Right atrium auricular region (tissue), 2 donors: ENCODE results near the gene FRMPD4. TPM values are rescaled to one million over a fixed set of nuclear protein-coding genes. Genes with fewer than 3 reads are reported as not detected.

Experiments
- DNase-seq: peaks from one replicate; pipeline ENCODE4 v3.0.0-alpha.2; 2019; ENCODE audit warnings: low spot score
- H3K27ac ChIP-seq, 2 donors: fragments of 200-600 bp; sonication (generic); 1 replicate in 1 of 2; 2 replicates in 1 of 2; pipeline ENCODE4 v1.5.1; 2016 to 2019
- H3K27me3 ChIP-seq, 2 donors: fragments of 200-600 bp; sonication (generic); one replicate each; pipeline versions ENCODE4 v1.5.1 to v1.6.0; 2017 to 2019
- H3K36me3 ChIP-seq: fragments of 200-600 bp; sonication (generic); one replicate; pipeline ENCODE4 v1.5.1; 2016
- H3K4me1 ChIP-seq, 2 donors: fragments of 200-600 bp; sonication (generic); one replicate each; pipeline versions ENCODE4 v1.5.1 to v1.6.0; 2017 to 2019
- H3K4me3 ChIP-seq, 2 donors: fragments of 200-600 bp; sonication (generic); 1 replicate in 1 of 2; 2 replicates in 1 of 2; pipeline ENCODE4 v1.5.1; 2017 to 2019; ENCODE audit warnings: mild to moderate bottlenecking in 1 of 2, moderate library complexity in 1 of 2
- H3K9me3 ChIP-seq, 2 donors: fragments of 200-600 bp; sonication (generic); one replicate each; pipeline ENCODE4 v1.5.1; 2019
- total RNA-seq, 2 donors: library from RNA; depleted of rRNA; stranded (reverse); fragments of >200 nt; gene quantifications; one replicate each; pipeline ENCODE4 v1.1.0, GENCODE V29; 2016
- TF ChIP-seq, protein P1 (sequence below), 2 donors: fragments of 200-600 bp; sonication (generic); IDR thresholded peaks; one replicate each; pipeline ENCODE4 v1.5.1; 2019; ENCODE audit warnings: antibody characterized with exemption in 2 of 2

Gene FRMPD4
- total RNA-seq, 2 donors from 2014 or later = 1.2 to 1.3 TPM

DNA sequence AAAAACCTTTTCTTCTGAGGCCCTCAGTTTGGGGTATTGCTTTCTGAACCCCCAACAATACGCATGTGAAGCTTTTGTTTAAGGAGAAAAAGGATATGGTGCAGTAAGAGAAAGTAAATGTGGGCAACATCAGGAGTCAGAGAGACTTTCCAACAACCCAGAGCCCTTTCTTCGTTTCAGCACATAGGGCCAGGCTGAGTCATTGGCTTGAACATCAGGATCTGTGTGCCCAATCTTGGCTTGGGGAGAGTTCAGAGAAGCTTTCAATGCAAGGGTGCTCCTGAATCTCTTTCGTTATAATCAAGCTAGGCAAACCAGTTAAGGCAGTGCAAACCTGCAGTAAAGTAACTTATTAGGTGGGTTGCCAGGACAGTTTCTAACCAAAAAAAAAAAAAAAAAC is 191.2 kb downstream of the FRMPD4 start:
- no peaks in the 10 kb centered on the region for H3K4me1 ChIP-seq
- no peak overlapping the region for H3K4me3 ChIP-seq
- H3K36me3 ChIP-seq = no peaks in the 10 kb centered on the region
- TF ChIP-seq, protein P1, sequence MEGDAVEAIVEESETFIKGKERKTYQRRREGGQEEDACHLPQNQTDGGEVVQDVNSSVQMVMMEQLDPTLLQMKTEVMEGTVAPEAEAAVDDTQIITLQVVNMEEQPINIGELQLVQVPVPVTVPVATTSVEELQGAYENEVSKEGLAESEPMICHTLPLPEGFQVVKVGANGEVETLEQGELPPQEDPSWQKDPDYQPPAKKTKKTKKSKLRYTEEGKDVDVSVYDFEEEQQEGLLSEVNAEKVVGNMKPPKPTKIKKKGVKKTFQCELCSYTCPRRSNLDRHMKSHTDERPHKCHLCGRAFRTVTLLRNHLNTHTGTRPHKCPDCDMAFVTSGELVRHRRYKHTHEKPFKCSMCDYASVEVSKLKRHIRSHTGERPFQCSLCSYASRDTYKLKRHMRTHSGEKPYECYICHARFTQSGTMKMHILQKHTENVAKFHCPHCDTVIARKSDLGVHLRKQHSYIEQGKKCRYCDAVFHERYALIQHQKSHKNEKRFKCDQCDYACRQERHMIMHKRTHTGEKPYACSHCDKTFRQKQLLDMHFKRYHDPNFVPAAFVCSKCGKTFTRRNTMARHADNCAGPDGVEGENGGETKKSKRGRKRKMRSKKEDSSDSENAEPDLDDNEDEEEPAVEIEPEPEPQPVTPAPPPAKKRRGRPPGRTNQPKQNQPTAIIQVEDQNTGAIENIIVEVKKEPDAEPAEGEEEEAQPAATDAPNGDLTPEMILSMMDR (IDR thresholded peaks at IDR 0.05) = no peak
- H3K9me3 ChIP-seq = no peaks in the 10 kb centered on the region
- H3K27ac ChIP-seq = no peak overlapping the region
- H3K27me3 ChIP-seq = no peaks in the 10 kb centered on the region
- no peak for DNase-seq

- TF ChIP-seq, protein P1 (IDR thresholded peaks at IDR 0.05) = no peak
- H3K4me3 ChIP-seq = no peak overlapping the region
- DNase-seq = no peak
These were observed 192.6 kb downstream of the FRMPD4 start for GRCh38 chrX:12330841-12331240.

DNA sequence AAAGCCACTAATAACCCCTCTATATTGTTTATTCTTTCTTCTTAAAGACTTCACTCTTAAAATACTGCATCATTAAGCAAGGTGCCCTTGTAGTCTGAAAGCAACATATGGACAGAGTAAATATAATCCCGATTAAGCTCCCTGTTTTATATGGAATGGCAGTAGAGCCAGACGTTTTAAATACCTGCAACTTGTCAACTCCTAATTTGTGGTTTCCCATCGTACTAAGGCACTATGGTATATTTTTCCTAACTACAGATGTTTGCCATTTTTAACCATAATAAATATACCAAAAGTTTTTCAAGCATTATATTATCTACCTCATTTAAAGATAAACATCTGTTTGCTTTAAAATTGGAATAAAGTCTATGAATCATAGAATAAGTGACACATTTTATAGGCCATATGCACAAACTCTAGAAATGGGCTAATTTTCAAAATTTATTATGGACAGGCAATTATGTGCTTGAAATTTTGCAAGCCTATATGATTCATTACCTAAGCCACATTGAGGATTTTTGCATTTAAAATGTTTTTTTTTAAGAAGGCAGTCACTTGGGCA is 194.6 kb downstream of the FRMPD4 start:
- Histone ChIP-seq H3K27me3 (no peaks in the 10 kb centered on the region), H3K4me3 (no peak overlapping the region), H3K9me3 (no peaks in the 10 kb centered on the region), H3K27ac (no peak overlapping the region), H3K4me1 (no peaks in the 10 kb centered on the region), H3K36me3 (no peaks in the 10 kb centered on the region)
- no peak for DNase-seq
- TF ChIP-seq, protein P1 (IDR thresholded peaks at IDR 0.05) = no peak

More at GRCh38 chrX:12330841-12331240, 192.6 kb downstream of the FRMPD4 start:
- Histone ChIP-seq H3K4me1 (no peaks in the 10 kb centered on the region), H3K27me3 (no peaks in the 10 kb centered on the region), H3K9me3 (no peaks in the 10 kb centered on the region), H3K27ac (no peak overlapping the region), H3K36me3 (no peaks in the 10 kb centered on the region)

GRCh38 chrX:12339921-12340320 is 201.6 kb downstream of the FRMPD4 start:
- no peaks in the 10 kb centered on the region for H3K4me1 ChIP-seq
- DNase-seq = no peak
- no peak overlapping the region for H3K27ac ChIP-seq
- no peaks in the 10 kb centered on the region for H3K27me3 ChIP-seq
- TF ChIP-seq, protein P1 (IDR thresholded peaks at IDR 0.05) = no peak
- no peak overlapping the region for H3K4me3 ChIP-seq
- no peaks in the 10 kb centered on the region for H3K9me3 ChIP-seq
- H3K36me3 ChIP-seq = no peaks in the 10 kb centered on the region

- H3K36me3 ChIP-seq = no peaks in the 10 kb centered on the region
- no peak overlapping the region for H3K27ac ChIP-seq
- H3K4me1 ChIP-seq = no peaks in the 10 kb centered on the region
- TF ChIP-seq, protein P1 (IDR thresholded peaks at IDR 0.05) = no peak
- H3K27me3 ChIP-seq = no peaks in the 10 kb centered on the region
- DNase-seq = no peak
- H3K9me3 ChIP-seq = no peaks in the 10 kb centered on the region
- H3K4me3 ChIP-seq = no peak overlapping the region
These were observed 206.7 kb downstream of the FRMPD4 start for GRCh38 chrX:12344954-12345353.

- Histone ChIP-seq H3K27ac (no peak overlapping the region), H3K9me3 (no peaks in the 10 kb centered on the region), H3K4me3 (no peak overlapping the region), H3K4me1 (no peaks in the 10 kb centered on the region), H3K36me3 (no peaks in the 10 kb centered on the region), H3K27me3 (no peaks in the 10 kb centered on the region)
- TF ChIP-seq, protein P1 (IDR thresholded peaks at IDR 0.05) = no peak
- DNase-seq = no peak
These were observed 210.9 kb downstream of the FRMPD4 start for GRCh38 chrX:12349201-12349600.
